GM12878 (cell line): Measurements from ENCODE around the gene RNPS1. TPM values are rescaled to one million over a fixed set of nuclear protein-coding genes. Genes with fewer than 3 reads are reported as not detected.

ENCODE experiments used
- ATAC-seq: fragments of 200-7000 bp; cut with Tn5 transposase; 3 replicates; pipeline ENCODE4 v1.9.1; 2020; ENCODE audit warnings: mild to moderate bottlenecking, moderate library complexity
- BruUV-seq: library from RNA; stranded (reverse); fragments of 400-500 nt; replicated peaks from 2 replicates; lab custom pipeline; 2021; lab: Mats Ljungman, UMichigan
- CTCF ChIA-PET: fragments of 300-600 bp; sonication (Branson Sonifier 250); formaldehyde crosslinking; extraction: SDS; loops from one replicate; lab custom pipeline; 2021; ENCODE audit warnings: inconsistent platforms; lab: Yijun Ruan, JAX
- POLR2A ChIA-PET: fragments of 350-600 bp; formaldehyde crosslinking; extraction: SDS; loops from one replicate; lab custom pipeline; 2021; ENCODE audit warnings: inconsistent platforms; lab: Charles Lee
- RAD21 ChIA-PET: fragments of 300-600 bp; sonication (Branson Sonifier 250); formaldehyde crosslinking; loops from one replicate; lab custom pipeline; 2023; ENCODE audit warnings: antibody characterized with exemption; ENCODE audit not compliant: unreplicated experiment; lab: Charles Lee
- SMC1A ChIA-PET: fragments of 300-600 bp; sonication (Branson Sonifier 250); formaldehyde crosslinking; loops from one replicate; lab custom pipeline; 2023; ENCODE audit not compliant: unreplicated experiment, uncharacterized antibody; lab: Charles Lee
- DNase-seq: peaks from one replicate; pipeline ENCODE4 v3.0.0-alpha.2; 2011; ENCODE audit warnings: low read depth, low spot score
- FAIRE-seq: peaks from 3 replicates; lab custom pipeline; 2011; peaks lifted over from hg19 to GRCh38; lab: Jason Lieb, UNC
- H2AFZ ChIP-seq: 2 replicates; pipeline ENCODE4 v1.6.0; 2011; ENCODE audit warnings: low read depth, low read length, control low read depth; ENCODE audit not compliant: control insufficient read depth
- H3K27ac ChIP-seq: 2 replicates; pipeline ENCODE4 v1.5.1; 2011; ENCODE audit warnings: control low read depth; ENCODE audit not compliant: control insufficient read depth, insufficient read depth
- H3K27me3 ChIP-seq, 2 experiments: replicated peaks in 1 of 2; 2 replicates each; pipeline versions ENCODE4 v1.6.0 to v1.6.1; 2011; ENCODE audit warnings: low read length in 1 of 2; ENCODE audit not compliant: control insufficient read depth in 2 of 2, insufficient read depth in 2 of 2
- H3K36me3 ChIP-seq, 2 experiments: 2 replicates each; pipeline ENCODE4 v1.5.1; 2011; ENCODE audit warnings: low read length in 1 of 2; ENCODE audit not compliant: control insufficient read depth in 2 of 2, insufficient read depth in 2 of 2
- H3K4me1 ChIP-seq: 2 replicates; pipeline ENCODE4 v1.6.1; 2011; ENCODE audit warnings: mild to moderate bottlenecking, low read length, moderate library complexity, mixed read lengths; ENCODE audit not compliant: control insufficient read depth, insufficient read depth
- H3K4me2 ChIP-seq: 2 replicates; pipeline ENCODE4 v1.6.0; 2011; ENCODE audit warnings: control low read depth; ENCODE audit not compliant: control insufficient read depth, insufficient read depth
- H3K4me3 ChIP-seq: fragments of 200-600 bp; sonication (generic); 2 replicates; pipeline ENCODE4 v1.5.1; 2016
- H3K79me2 ChIP-seq: 2 replicates; pipeline ENCODE4 v1.6.0; 2011; ENCODE audit warnings: low read length; ENCODE audit not compliant: control insufficient read depth, insufficient read depth
- H3K9ac ChIP-seq: 2 replicates; pipeline ENCODE4 v1.8.0; 2011; ENCODE audit warnings: low read length, control low read depth, mixed read lengths; ENCODE audit not compliant: control insufficient read depth, insufficient read depth
- H3K9me3 ChIP-seq: replicated peaks from 3 replicates; pipeline ENCODE4 v1.5.1; 2011; ENCODE audit warnings: mild to moderate bottlenecking, low read length; ENCODE audit not compliant: control insufficient read depth, insufficient read depth
- H4K20me1 ChIP-seq: 2 replicates; pipeline ENCODE4 v1.6.0; 2011; ENCODE audit not compliant: control insufficient read depth, insufficient read depth
- FOXM1 ChIP-seq: IDR thresholded peaks from 2 replicates; pipeline ENCODE4 v1.6.1; 2012; ENCODE audit warnings: low read depth, mild to moderate bottlenecking, inconsistent platforms, low read length, moderate library complexity
- GATAD2B ChIP-seq: fragments of 450-650 bp; conservative IDR thresholded peaks from 2 replicates; pipeline ENCODE4 v1.6.1; 2017; ENCODE audit warnings: low read depth, mild to moderate bottlenecking, moderate library complexity
- JUND ChIP-seq: IDR thresholded peaks from 2 replicates; pipeline ENCODE4 v1.6.1; 2012; ENCODE audit warnings: low read depth, mild to moderate bottlenecking, low read length, improper control_type of control experiment, moderate library complexity
- LARP7 ChIP-seq: fragments of 450-650 bp; IDR thresholded peaks from 2 replicates; pipeline ENCODE4 v1.6.1; 2017; ENCODE audit warnings: mild to moderate bottlenecking
- NFIC ChIP-seq: IDR thresholded peaks from 2 replicates; pipeline ENCODE4 v1.6.1; 2012; ENCODE audit warnings: low read depth, mild to moderate bottlenecking, inconsistent platforms, low read length, moderate library complexity
- SMAD1 ChIP-seq: fragments of 450-650 bp; IDR thresholded peaks from 2 replicates; pipeline ENCODE4 v1.6.1; 2018; ENCODE audit warnings: mild to moderate bottlenecking, low read depth; ENCODE audit not compliant: partially characterized antibody
- SPI1 ChIP-seq: IDR thresholded peaks from 2 replicates; pipeline ENCODE4 v1.6.1; 2011; ENCODE audit warnings: low read depth, mild to moderate bottlenecking, low read length, moderate library complexity, borderline replicate concordance; ENCODE audit not compliant: insufficient read depth
- ZSCAN29 ChIP-seq: fragments of 450-650 bp; IDR thresholded peaks from 2 replicates; pipeline ENCODE4 v1.6.1; 2017; ENCODE audit warnings: mild to moderate bottlenecking, moderate library complexity
- WGBS: methylation state at CpG from one replicate; pipeline ENCODE4 v1.1.6; 2016; ENCODE audit warnings: low lambda C conversion rate; ENCODE audit not compliant: insufficient replicate concordance, insufficient coverage; ENCODE audit errors: missing lambda C conversion rate; 5-methylcytosine and 5-hydroxymethylcytosine counted together
- in situ Hi-C: fragments of 300-500 bp; cut with MboI; formaldehyde crosslinking; loops from 9 replicates; pipeline ENCODE4 v1.14.3; 2018; ENCODE audit warnings: mixed read lengths
- intact Hi-C: fragments of 100-400 bp; cut with micrococcal nuclease; formaldehyde crosslinking; loops from one replicate; pipeline ENCODE4 v1.14.2; 2022; ENCODE audit not compliant: unreplicated experiment
- polyA plus RNA-seq, 11 experiments: library from polyadenylated mRNA; depleted of rRNA in 4 of 11; unstranded in 6 of 11; stranded (reverse) in 5 of 11; fragments of >200 nt; fragmentation: Nextera tagmentation in 4 of 11; fragmentation: Illumina TruSeq in 1 of 11; extraction: Ambion mirVana in 4 of 11; extraction: Trizol in 1 of 11; gene quantifications; 1 replicate in 1 of 11; 2 replicates in 10 of 11; pipeline versions ENCODE4 v1.2.1 to v1.2.3, GENCODE V29; 2011 to 2016; ENCODE audit warnings: inconsistent platforms in 2 of 11, missing spikeins in 2 of 11, low read depth in 1 of 11
- total RNA-seq, 4 experiments: library from RNA; depleted of rRNA in 3 of 4; stranded (reverse); fragments of >200 nt in 3 of 4; fragmentation: Illumina TruSeq in 1 of 4; extraction: Trizol in 1 of 4; gene quantifications; 2 replicates each; pipeline versions ENCODE4 v1.2.1 to v1.2.3, GENCODE V29; 2013 to 2021
- TF ChIP-seq, protein P1 (sequence below): fragments of 150-350 bp; IDR thresholded peaks from 2 replicates; pipeline ENCODE4 v1.6.1; 2016; ENCODE audit warnings: low read depth, low read length
- TF ChIP-seq, protein P2 (sequence below): IDR thresholded peaks from 2 replicates; pipeline ENCODE4 v1.6.1; 2012; ENCODE audit warnings: low read length, inconsistent platforms
- TF ChIP-seq, protein P3 (sequence below): fragments of 450-650 bp; IDR thresholded peaks from 2 replicates; pipeline ENCODE4 v1.6.1; 2016; ENCODE audit warnings: mild to moderate bottlenecking
- TF ChIP-seq, protein P4 (sequence below): fragments of 450-650 bp; IDR thresholded peaks from 2 replicates; pipeline ENCODE4 v1.6.1; 2017; ENCODE audit warnings: antibody characterized with exemption, mild to moderate bottlenecking, moderate library complexity

The RNPS1 gene
- total and polyA plus RNA-seq, 10 of the 15 experiments (the other 5 are each of a cell fraction or from before 2014, with no cell fraction given): 38.2 to 359 (median 188) TPM

DNA sequence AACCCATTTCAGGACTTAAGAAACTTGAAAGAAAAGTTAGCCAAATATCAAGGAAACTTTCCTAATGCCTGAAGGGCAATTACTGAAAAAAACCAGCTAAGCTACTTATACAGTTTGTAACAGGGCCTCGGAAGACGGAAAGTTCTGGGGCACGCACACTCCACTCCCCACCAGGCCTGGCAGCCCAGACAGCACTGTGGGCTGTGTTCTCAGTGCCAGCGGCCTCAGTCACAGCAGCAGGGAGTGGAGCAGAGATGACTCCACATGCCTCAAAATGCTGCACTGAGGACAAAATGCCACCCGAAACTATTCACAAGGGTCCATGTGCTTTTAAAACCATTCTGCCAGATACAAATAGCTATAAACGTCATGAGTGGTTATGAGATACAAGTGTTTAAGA lies 10.2 kb downstream of the RNPS1 start:
- in situ Hi-C loops: no loop called here
- H2AFZ ChIP-seq: no peak overlapping the region
- no peaks in the 10 kb centered on the region for H3K27me3 ChIP-seq
- no peaks in the 10 kb centered on the region for H4K20me1 ChIP-seq
- ChIA-PET RAD21 (no interaction called here), CTCF (interaction anchor here (0.7 to 1.7 kb wide), 3 partner anchors 63 to 317 kb away, joined by 3 to 5 read pairs (median 3); no protein-coding TSS in a partner anchor), POLR2A (no interaction called here), SMC1A (no interaction called here)
- no peak overlapping the region for H3K4me2 ChIP-seq
- no peak overlapping the region for H3K9ac ChIP-seq
- TF ChIP-seq SPI1 (no peak), LARP7 (no peak), JUND (no peak), GATAD2B (no peak), SMAD1 (no peak), ZSCAN29 (no peak), NFIC (no peak), FOXM1 (no peak)
- TF ChIP-seq, protein P1, sequence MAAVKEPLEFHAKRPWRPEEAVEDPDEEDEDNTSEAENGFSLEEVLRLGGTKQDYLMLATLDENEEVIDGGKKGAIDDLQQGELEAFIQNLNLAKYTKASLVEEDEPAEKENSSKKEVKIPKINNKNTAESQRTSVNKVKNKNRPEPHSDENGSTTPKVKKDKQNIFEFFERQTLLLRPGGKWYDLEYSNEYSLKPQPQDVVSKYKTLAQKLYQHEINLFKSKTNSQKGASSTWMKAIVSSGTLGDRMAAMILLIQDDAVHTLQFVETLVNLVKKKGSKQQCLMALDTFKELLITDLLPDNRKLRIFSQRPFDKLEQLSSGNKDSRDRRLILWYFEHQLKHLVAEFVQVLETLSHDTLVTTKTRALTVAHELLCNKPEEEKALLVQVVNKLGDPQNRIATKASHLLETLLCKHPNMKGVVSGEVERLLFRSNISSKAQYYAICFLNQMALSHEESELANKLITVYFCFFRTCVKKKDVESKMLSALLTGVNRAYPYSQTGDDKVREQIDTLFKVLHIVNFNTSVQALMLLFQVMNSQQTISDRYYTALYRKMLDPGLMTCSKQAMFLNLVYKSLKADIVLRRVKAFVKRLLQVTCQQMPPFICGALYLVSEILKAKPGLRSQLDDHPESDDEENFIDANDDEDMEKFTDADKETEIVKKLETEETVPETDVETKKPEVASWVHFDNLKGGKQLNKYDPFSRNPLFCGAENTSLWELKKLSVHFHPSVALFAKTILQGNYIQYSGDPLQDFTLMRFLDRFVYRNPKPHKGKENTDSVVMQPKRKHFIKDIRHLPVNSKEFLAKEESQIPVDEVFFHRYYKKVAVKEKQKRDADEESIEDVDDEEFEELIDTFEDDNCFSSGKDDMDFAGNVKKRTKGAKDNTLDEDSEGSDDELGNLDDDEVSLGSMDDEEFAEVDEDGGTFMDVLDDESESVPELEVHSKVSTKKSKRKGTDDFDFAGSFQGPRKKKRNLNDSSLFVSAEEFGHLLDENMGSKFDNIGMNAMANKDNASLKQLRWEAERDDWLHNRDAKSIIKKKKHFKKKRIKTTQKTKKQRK: no peak
- TF ChIP-seq, protein P2, sequence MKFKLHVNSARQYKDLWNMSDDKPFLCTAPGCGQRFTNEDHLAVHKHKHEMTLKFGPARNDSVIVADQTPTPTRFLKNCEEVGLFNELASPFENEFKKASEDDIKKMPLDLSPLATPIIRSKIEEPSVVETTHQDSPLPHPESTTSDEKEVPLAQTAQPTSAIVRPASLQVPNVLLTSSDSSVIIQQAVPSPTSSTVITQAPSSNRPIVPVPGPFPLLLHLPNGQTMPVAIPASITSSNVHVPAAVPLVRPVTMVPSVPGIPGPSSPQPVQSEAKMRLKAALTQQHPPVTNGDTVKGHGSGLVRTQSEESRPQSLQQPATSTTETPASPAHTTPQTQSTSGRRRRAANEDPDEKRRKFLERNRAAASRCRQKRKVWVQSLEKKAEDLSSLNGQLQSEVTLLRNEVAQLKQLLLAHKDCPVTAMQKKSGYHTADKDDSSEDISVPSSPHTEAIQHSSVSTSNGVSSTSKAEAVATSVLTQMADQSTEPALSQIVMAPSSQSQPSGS: no peak
- TF ChIP-seq, protein P3, sequence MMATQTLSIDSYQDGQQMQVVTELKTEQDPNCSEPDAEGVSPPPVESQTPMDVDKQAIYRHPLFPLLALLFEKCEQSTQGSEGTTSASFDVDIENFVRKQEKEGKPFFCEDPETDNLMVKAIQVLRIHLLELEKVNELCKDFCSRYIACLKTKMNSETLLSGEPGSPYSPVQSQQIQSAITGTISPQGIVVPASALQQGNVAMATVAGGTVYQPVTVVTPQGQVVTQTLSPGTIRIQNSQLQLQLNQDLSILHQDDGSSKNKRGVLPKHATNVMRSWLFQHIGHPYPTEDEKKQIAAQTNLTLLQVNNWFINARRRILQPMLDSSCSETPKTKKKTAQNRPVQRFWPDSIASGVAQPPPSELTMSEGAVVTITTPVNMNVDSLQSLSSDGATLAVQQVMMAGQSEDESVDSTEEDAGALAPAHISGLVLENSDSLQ: no peak
- TF ChIP-seq, protein P4, sequence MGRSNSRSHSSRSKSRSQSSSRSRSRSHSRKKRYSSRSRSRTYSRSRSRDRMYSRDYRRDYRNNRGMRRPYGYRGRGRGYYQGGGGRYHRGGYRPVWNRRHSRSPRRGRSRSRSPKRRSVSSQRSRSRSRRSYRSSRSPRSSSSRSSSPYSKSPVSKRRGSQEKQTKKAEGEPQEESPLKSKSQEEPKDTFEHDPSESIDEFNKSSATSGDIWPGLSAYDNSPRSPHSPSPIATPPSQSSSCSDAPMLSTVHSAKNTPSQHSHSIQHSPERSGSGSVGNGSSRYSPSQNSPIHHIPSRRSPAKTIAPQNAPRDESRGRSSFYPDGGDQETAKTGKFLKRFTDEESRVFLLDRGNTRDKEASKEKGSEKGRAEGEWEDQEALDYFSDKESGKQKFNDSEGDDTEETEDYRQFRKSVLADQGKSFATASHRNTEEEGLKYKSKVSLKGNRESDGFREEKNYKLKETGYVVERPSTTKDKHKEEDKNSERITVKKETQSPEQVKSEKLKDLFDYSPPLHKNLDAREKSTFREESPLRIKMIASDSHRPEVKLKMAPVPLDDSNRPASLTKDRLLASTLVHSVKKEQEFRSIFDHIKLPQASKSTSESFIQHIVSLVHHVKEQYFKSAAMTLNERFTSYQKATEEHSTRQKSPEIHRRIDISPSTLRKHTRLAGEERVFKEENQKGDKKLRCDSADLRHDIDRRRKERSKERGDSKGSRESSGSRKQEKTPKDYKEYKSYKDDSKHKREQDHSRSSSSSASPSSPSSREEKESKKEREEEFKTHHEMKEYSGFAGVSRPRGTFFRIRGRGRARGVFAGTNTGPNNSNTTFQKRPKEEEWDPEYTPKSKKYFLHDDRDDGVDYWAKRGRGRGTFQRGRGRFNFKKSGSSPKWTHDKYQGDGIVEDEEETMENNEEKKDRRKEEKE: no peak
- no peaks in the 10 kb centered on the region for H3K9me3 ChIP-seq
- DNase-seq (no peak), ATAC-seq (no peak), FAIRE-seq (no peak)
- H3K27ac ChIP-seq: no peak overlapping the region
- no peaks in the 10 kb centered on the region for H3K4me1 ChIP-seq
- 98% methylated on average over 6 of the region's 6 CpGs for WGBS
- intact Hi-C loops: no loop called here
- peaks cover 33 to 50% of the 10 kb centered on the region in 2 experiments for H3K36me3 ChIP-seq
- peaks cover 2% of the 10 kb centered on the region; the same call in 1 of the 2 replicates for H3K79me2 ChIP-seq
- H3K4me3 ChIP-seq: no peak overlapping the region
- BruUV-seq: no TSS peak
